Pancreas (tissue), 10 donors: ENCODE results near the gene CD320. TPM values are rescaled to one million over a fixed set of nuclear protein-coding genes. Genes with fewer than 3 reads are reported as not detected.
A peak's percentile ranks its signal among the peaks of the same experiment; 100 is the strongest.

Source experiments
- ATAC-seq, 4 donors: fragments of 200-7000 bp; cut with Tn5 transposase; one replicate each; pipeline versions ENCODE4 v1.8.0 to v1.9.1; 2020; ENCODE audit warnings: mild to moderate bottlenecking in 4 of 4, moderate library complexity in 4 of 4
- DNase-seq, 6 donors: peaks; one replicate each; pipeline ENCODE4 v3.0.0-alpha.2; 2020
- FAIRE-seq: peaks from 2 replicates; lab custom pipeline; 2012; peaks lifted over from hg19 to GRCh38; lab: Jason Lieb, UNC
- H3K27ac ChIP-seq, 4 donors: fragments of 200-600 bp; sonication (generic); 1 replicate in 3 of 4; 2 replicates in 1 of 4; pipeline versions ENCODE4 v1.5.0 to v1.8.0; 2020
- H3K27me3 ChIP-seq, 4 donors: fragments of 200-600 bp; one replicate each; pipeline ENCODE4 v1.8.0; 2021
- H3K36me3 ChIP-seq, 3 donors: fragments of 200-600 bp; sonication (generic) in 1 of 3; one replicate each; pipeline versions ENCODE4 v1.5.0 to v1.8.0; 2020 to 2021
- H3K4me1 ChIP-seq, 3 donors: fragments of 200-600 bp; one replicate each; pipeline ENCODE4 v1.8.0; 2021
- H3K4me3 ChIP-seq, 4 donors: fragments of 200-600 bp; sonication (generic) in 2 of 4; one replicate each; pipeline versions ENCODE4 v1.5.0 to v1.8.0; 2020 to 2021
- H3K9me3 ChIP-seq, 4 donors: fragments of 200-600 bp; one replicate each; pipeline ENCODE4 v1.8.0; 2021
- WGBS, 2 donors: extraction: QIAGEN DNeasy Blood & Tissue Kit; methylation state at CpG; one replicate each; pipeline ENCODE4 v1.1.7; 2013; 5-methylcytosine and 5-hydroxymethylcytosine counted together
- intact Hi-C, 3 donors: fragments of 100-400 bp; cut with DNase I; formaldehyde crosslinking; loops; one replicate each; pipeline versions ENCODE4 v1.11.1 to v1.14.2; 2022
- polyA plus RNA-seq, 2 donors: library from polyadenylated mRNA; stranded (reverse); fragments of 200-250 nt; gene quantifications; one replicate each; pipeline ENCODE4 v1.2.3, GENCODE V29; 2013
- total RNA-seq, 6 donors: library from RNA; stranded (reverse); fragmentation: NEBNext Ultra II Directional in 4 of 6; extraction: Animal tissue kit (Norgen Biotek cat#: 25700) in 4 of 6; gene quantifications; one replicate each; pipeline versions ENCODE4 v1.2.1 to v1.2.4, GENCODE V29; 2021 to 2023
- TF ChIP-seq, protein P1 (sequence below), 4 donors: fragments of 200-600 bp; sonication (generic) in 3 of 4; IDR thresholded peaks; one replicate each; pipeline versions ENCODE4 v1.5.0 to v1.8.0; 2021; ENCODE audit warnings: antibody characterized with exemption in 4 of 4
- donor health status: healthy with polysubstance abuse.
- donor health status: DM: no; HTN: no; CAD: no; lungs with moderate emphysema.
- donor health status: DM: no; HTN: no; CAD: no.
- donor health status: control.
- donor health status: control.
- donor health status: Bipolar disorder and iron deficiency.
- donor health status: DM: yes; HTN: yes; CAD: no.
- donor health status: DM: no; HTN: no; CAD: no.
- donor health status: DM: no; HTN: no; CAD: no.
- donor health status: DM: yes; HTN: yes; CAD: no.

Gene CD320
- total and polyA plus RNA-seq, 8 donors, result 13.8 to 58.4 (median 20.9) TPM

DNA sequence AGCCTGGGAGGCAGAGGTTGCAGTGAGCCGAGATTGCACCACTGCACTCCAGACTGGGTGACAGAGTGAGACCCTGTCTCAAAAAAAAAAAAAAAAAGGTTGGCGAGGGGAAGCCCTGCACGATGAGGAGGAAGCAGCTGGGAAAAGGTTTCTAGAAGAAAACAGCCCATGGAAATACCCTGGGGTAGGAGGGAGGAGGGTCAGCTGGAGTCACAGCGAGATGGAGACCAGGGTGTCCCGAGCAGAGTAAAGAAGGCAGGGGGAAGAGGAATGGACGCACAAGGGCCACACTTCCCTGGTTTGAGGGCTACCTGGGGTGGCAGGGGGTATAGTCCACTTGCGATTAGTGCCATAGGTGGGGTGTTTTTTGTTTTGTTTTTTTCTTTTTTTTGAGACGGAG, 28.5 kb upstream of the CD320 start:
- peak in 1 of 6 donors; percentile 7 for DNase-seq
- Histone ChIP-seq H3K36me3 (no peaks in the 10 kb centered on the region), H3K4me1 (peaks cover 0 to 3% (median 0%) of the 10 kb centered on the region in 3 donors), H3K27ac (no peak overlapping the region), H3K9me3 (no peaks in the 10 kb centered on the region), H3K27me3 (peaks cover 0 to 24% (median 8%) of the 10 kb centered on the region in 4 donors), H3K4me3 (no peak overlapping the region)
- 56 to 63% methylated on average over 8 of the region's 8 CpGs for WGBS, 2 donors
- TF ChIP-seq, protein P1, sequence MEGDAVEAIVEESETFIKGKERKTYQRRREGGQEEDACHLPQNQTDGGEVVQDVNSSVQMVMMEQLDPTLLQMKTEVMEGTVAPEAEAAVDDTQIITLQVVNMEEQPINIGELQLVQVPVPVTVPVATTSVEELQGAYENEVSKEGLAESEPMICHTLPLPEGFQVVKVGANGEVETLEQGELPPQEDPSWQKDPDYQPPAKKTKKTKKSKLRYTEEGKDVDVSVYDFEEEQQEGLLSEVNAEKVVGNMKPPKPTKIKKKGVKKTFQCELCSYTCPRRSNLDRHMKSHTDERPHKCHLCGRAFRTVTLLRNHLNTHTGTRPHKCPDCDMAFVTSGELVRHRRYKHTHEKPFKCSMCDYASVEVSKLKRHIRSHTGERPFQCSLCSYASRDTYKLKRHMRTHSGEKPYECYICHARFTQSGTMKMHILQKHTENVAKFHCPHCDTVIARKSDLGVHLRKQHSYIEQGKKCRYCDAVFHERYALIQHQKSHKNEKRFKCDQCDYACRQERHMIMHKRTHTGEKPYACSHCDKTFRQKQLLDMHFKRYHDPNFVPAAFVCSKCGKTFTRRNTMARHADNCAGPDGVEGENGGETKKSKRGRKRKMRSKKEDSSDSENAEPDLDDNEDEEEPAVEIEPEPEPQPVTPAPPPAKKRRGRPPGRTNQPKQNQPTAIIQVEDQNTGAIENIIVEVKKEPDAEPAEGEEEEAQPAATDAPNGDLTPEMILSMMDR (IDR thresholded peaks at IDR 0.05), result no peak
- intact Hi-C loops, result no loop called here
- no peak for FAIRE-seq
- ATAC-seq, result no peak

DNA sequence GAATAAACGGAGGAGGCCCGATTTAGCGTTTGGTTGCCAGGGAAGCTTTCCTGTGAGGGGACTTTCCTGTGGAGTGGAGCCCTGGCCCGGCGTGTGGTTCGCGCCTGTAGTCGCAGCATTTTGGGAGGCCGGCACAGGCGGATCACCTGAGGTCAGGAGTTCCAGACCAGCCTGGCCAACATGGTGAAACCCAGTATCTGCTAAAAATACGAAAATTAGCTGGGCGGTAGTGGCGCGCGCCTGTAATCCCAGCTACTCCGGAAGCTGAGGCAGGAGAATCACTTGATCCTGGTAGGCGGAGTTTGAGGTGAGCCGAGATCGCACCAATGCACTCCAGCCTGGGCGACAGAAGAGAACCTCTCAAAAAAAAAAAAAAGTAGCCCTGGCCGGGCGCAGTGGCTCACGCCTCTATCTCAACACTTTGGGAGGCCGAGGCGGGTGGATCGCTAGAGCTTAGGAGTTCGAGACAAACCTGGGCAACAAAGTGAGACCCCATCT, 28.0 kb upstream of the CD320 start:
- TF ChIP-seq, protein P1 (IDR thresholded peaks at IDR 0.05), result no peak
- no peaks in the 10 kb centered on the region for H3K9me3 ChIP-seq
- ATAC-seq, result no peak
- intact Hi-C loops, result no loop called here
- peaks cover 0 to 24% (median 8%) of the 10 kb centered on the region in 4 donors for H3K27me3 ChIP-seq
- H3K4me1 ChIP-seq, result peaks cover 0 to 3% (median 0%) of the 10 kb centered on the region in 3 donors
- H3K36me3 ChIP-seq, result no peaks in the 10 kb centered on the region
- WGBS, 2 donors, result 34% methylated on average over 27 of the region's 27 CpGs
- H3K27ac ChIP-seq, result no peak overlapping the region
- H3K4me3 ChIP-seq, result no peak overlapping the region
- peak in 1 of 6 donors; percentile 26 for DNase-seq
- no peak for FAIRE-seq

DNA sequence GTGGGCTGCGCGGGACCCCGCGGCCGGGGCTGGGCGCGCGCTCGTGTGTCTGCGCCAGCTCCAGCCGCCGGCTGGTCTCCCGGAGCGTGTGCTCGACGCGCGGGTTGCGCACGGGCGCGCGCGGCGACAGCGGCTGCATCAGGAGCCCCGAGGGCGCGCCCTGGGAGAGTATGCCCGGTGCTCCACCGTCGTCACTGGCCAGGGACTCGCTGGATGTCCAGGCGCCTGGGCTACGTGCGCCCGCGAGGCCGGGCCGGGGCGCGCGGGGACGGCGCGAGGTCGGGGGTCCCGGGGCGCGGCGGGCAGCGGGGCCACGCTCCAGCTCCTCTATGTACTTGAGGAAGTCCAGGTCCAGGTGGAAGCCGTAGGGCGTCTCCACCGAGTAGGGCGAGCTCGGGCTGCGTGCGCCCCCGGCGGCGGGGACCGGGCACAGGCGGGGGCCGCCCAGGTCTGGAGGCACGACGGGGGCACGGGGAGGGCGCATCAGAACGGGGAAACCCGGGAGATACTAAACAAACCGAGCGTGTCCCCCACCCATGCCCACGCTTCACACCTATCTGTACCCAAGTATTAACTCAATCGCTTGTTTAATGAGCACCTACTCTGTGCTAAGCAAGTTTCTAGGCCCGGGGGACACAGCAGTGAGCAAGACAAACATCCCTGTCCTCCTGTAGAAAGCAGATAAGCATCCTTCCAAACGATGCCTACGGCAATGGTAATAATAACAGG, 27.3 kb upstream of the CD320 start:
- peak in 2 of 4 donors; percentile 5 to 52 for ATAC-seq
- FAIRE-seq, result no peak
- Histone ChIP-seq H3K27ac (no peak overlapping the region), H3K36me3 (no peaks in the 10 kb centered on the region), H3K9me3 (no peaks in the 10 kb centered on the region), H3K27me3 (peaks cover 0 to 24% (median 8%) of the 10 kb centered on the region in 4 donors), H3K4me3 (peak overlapping the region in 3 of 4 donors; percentile 20 to 41 (median 26)), H3K4me1 (peaks cover 0 to 3% (median 0%) of the 10 kb centered on the region in 3 donors)
- TF ChIP-seq, protein P1 (IDR thresholded peaks at IDR 0.05), result no peak
- DNase-seq, result peak in 1 of 6 donors; percentile 68
- 7 to 13% methylated on average over 54 to 79 of the region's 79 CpGs for WGBS, 2 donors
- intact Hi-C loops, result no loop called here

DNA sequence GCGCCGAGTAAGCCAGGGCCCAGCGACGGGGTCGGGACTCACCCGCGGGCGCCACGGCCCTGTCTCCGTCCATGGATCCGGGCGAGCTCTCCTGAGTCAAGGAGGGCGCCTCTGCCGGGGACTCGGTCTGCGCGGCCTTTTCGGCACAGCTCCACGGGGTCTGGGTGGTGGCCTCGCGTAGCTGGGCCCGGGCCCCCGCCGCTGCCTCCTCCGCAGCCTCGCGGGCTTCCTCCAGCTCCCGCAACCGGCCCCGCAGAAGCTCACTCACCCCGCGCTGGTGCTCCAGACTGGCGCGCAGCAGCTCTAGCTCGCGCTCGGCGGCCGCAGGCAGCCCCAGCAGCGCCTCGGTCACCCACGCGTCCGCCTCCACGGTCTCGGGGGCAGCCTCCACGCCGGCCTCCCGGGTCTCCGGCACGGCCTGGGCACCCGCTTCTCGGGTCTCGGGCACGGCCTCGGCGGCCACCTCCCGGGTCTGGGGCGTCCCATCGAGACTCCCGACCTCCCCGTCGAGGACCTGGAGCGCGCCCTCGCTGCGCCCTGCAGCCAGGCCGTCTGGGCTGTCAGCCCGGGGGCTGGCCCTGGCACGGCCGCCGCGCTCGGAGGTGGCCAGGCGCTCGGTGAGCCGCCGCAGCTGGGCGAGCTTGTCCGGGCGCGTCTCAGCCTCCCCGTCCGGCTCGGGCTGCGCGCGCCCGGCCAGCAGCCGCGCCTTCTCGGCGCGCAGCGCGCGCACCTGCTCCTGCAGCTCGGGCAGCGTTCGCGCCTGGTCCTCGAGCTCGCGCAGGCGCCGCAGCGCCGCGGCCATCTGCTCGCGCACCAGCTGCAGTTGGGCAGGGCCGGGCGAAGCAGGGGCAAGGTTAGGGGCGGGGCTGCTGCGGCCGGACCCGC, 26.5 kb upstream of the CD320 start:
- intact Hi-C loops, result no loop called here
- no peaks in the 10 kb centered on the region for H3K9me3 ChIP-seq
- H3K4me3 ChIP-seq, result peak overlapping the region in 3 of 4 donors; percentile 20 to 41 (median 26)
- H3K27ac ChIP-seq, result no peak overlapping the region
- ATAC-seq, result peak; percentile 75 to 88 (median 82)
- no peak for FAIRE-seq
- peaks cover 0 to 24% (median 8%) of the 10 kb centered on the region in 4 donors for H3K27me3 ChIP-seq
- WGBS, 2 donors, result 7 to 8% methylated on average over 96 to 117 of the region's 117 CpGs
- DNase-seq, result peak in 5 of 6 donors; percentile 48 to 83 (median 72)
- TF ChIP-seq, protein P1 (IDR thresholded peaks at IDR 0.05), result no peak
- peaks cover 0 to 3% (median 0%) of the 10 kb centered on the region in 3 donors for H3K4me1 ChIP-seq
- H3K36me3 ChIP-seq, result no peaks in the 10 kb centered on the region
